Measurements from ENCODE around the gene ACKR4. TPM values are rescaled to one million over a fixed set of nuclear protein-coding genes. Genes with fewer than 3 reads are reported as not detected.
A peak's percentile ranks its signal among the peaks of the same experiment; 100 is the strongest.

The ACKR4 gene
- total and polyA plus RNA-seq, 2 donors (not counting 3 experiments of a cell fraction or from before 2014, with no cell fraction given): 3.2 to 14.3 TPM

GRCh38 chr3:132645058-132645457 is 48.0 kb downstream of the ACKR4 start:
- DNase-seq (ENCODE audit: low read depth, low spot score) (peak; percentile 63), FAIRE-seq (peak; percentile 76)
- Histone ChIP-seq H3K27me3 (ENCODE audit: control insufficient read depth in 2 of 2, insufficient read depth in 2 of 2, low read length in 2 of 2) (no peaks in the 10 kb centered on the region), H3K79me2 (ENCODE audit: control insufficient read depth, insufficient read depth, low read length) (no peaks in the 10 kb centered on the region), H3K9ac (replicated peaks; ENCODE audit: extremely low read depth, insufficient read depth, low read length) (no peak overlapping the region), H3K4me3 (replicated peaks in 1 of 3; ENCODE audit: insufficient read depth in 1 of 3, low read depth in 1 of 3, low read length in 3 of 3) (no peak overlapping the region), H2AFZ (ENCODE audit: low read depth, low read length) (no peak overlapping the region), H3K27ac (ENCODE audit: insufficient read depth, low read depth, low read length) (peak overlapping the region; percentile 20), H3K36me3 (ENCODE audit: control insufficient read depth in 2 of 2, extremely low read depth in 1 of 2, insufficient read depth in 2 of 2, low read length in 2 of 2) (no peaks in the 10 kb centered on the region), H3K4me2 (ENCODE audit: insufficient read depth, low read length) (peak overlapping the region; percentile 45), H3K9me3 (replicated peaks; ENCODE audit: control insufficient read depth, insufficient read depth, low read length) (no peaks in the 10 kb centered on the region), H4K20me1 (replicated peaks; ENCODE audit: control insufficient read depth, extremely low read depth, insufficient read depth, low read length) (no peaks in the 10 kb centered on the region), H3K4me1 (ENCODE audit: control insufficient read depth, extremely low read depth, insufficient read depth, low read length) (peaks cover 13% of the 10 kb centered on the region), H3K9me1 (replicated peaks; ENCODE audit: control insufficient read depth, extremely low read depth, insufficient read depth, low read length) (no peaks in the 10 kb centered on the region)
- TF ChIP-seq JUN (IDR thresholded peaks at IDR 0.05; ENCODE audit: borderline replicate concordance, insufficient read depth, insufficient read length, low read depth): no peak
- peak; percentile 46 for TF ChIP-seq POLR2AphosphoS5 (IDR thresholded peaks at IDR 0.05; ENCODE audit: insufficient read depth, low read depth, low read length)
- no peak for TF ChIP-seq EZH2 (IDR thresholded peaks at IDR 0.05; ENCODE audit: borderline replicate concordance, low read depth, low read length, severe bottlenecking)
- no peak for TF ChIP-seq POLR2A (IDR thresholded peaks at IDR 0.05; ENCODE audit: low read depth, low read length)
- TF ChIP-seq FOS (IDR thresholded peaks at IDR 0.05; ENCODE audit: borderline replicate concordance, insufficient read depth, low read length): peak; percentile 42
- TF ChIP-seq MYC (IDR thresholded peaks at IDR 0.05; ENCODE audit: low read depth, low read length): no peak
- TF ChIP-seq GATA2 (IDR thresholded peaks at IDR 0.05; ENCODE audit: insufficient read depth, insufficient read length, low read depth, low read length): peak; percentile 84
- TF ChIP-seq CTCF (IDR thresholded peaks at IDR 0.05; ENCODE audit: extremely low read depth in 1 of 2, insufficient read depth in 1 of 2, low read depth in 1 of 2, low read length in 2 of 2): no peak
- TF ChIP-seq MAX (IDR thresholded peaks at IDR 0.05; ENCODE audit: insufficient read depth, insufficient read length): no peak
- intact Hi-C loops (cut with micrococcal nuclease) (no loop called here), dilution Hi-C loops (cut with MboI; ENCODE audit: extremely low pct_ligation_motif_present, low sequenced_read_pairs) (loop anchor here (25.0 kb wide), 1 partner anchor 108 kb away; no protein-coding TSS in a partner anchor)
- no TSS peak for BruUV-seq (replicated peaks)
- CTCF ChIA-PET: interaction anchor here (0.7 to 2.8 kb wide), 7 partner anchors 8 to 108 kb away, joined by 3 to 39 read pairs (median 4); partner anchors contain the start of genes ACAD11 and UBA5
- POLR2A ChIA-PET: interaction anchor here (0.5 to 0.9 kb wide), 2 partner anchors 14 to 112 kb away, joined by 3 read pairs; partner anchors contain the start of gene ACAD11
